ENCODE results near the gene NINJ2. TPM values are rescaled to one million over a fixed set of nuclear protein-coding genes. Genes with fewer than 3 reads are reported as not detected.

Gene NINJ2
- total and polyA plus RNA-seq, 3 donors from 2014 or later, result 9.2 to 17.3 (median 11.2) TPM

DNA sequence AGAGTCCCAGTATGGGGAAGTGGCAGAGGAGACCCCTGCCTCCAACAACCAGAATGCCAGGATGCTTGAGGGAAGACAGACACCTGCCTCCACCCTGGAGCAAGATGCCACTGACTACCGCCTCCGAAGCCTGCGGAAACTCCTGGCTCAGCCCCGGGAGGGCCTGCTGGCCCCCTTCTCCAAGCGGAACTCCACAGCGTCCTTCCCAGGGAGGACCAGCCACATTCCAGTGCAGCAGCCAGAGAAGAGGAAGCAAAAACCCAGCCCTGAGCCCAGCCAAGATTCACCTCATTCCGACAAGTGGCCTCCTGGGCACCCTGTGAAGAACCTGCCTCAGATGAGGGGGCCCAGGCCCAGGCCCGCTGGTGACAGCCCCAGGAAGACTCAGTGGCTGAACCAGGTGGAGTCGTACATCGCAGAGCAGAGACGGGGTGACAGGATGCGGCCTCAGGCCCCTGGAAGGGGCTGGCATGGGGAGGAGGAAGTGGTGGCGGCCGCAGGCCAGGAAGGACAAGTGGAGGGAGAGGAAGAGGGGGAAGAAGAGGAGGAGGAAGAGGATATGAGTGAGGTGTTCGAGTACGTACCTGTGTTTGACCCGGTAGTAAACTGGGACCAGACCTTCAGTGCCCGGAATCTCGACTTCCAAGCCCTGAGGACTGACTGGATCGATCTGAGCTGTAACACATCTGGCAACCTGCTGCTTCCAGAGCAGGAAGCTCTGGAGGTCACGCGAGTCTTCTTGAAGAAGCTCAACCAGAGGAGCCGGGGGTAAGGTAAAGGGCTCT lies 109.8 kb downstream of the NINJ2 start:
- TF ChIP-seq POLR2A (IDR thresholded peaks at IDR 0.05), result no peak
- TF ChIP-seq, protein P1, sequence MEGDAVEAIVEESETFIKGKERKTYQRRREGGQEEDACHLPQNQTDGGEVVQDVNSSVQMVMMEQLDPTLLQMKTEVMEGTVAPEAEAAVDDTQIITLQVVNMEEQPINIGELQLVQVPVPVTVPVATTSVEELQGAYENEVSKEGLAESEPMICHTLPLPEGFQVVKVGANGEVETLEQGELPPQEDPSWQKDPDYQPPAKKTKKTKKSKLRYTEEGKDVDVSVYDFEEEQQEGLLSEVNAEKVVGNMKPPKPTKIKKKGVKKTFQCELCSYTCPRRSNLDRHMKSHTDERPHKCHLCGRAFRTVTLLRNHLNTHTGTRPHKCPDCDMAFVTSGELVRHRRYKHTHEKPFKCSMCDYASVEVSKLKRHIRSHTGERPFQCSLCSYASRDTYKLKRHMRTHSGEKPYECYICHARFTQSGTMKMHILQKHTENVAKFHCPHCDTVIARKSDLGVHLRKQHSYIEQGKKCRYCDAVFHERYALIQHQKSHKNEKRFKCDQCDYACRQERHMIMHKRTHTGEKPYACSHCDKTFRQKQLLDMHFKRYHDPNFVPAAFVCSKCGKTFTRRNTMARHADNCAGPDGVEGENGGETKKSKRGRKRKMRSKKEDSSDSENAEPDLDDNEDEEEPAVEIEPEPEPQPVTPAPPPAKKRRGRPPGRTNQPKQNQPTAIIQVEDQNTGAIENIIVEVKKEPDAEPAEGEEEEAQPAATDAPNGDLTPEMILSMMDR (IDR thresholded peaks at IDR 0.05), result no peak
- DNase-seq, result no peak

DNA sequence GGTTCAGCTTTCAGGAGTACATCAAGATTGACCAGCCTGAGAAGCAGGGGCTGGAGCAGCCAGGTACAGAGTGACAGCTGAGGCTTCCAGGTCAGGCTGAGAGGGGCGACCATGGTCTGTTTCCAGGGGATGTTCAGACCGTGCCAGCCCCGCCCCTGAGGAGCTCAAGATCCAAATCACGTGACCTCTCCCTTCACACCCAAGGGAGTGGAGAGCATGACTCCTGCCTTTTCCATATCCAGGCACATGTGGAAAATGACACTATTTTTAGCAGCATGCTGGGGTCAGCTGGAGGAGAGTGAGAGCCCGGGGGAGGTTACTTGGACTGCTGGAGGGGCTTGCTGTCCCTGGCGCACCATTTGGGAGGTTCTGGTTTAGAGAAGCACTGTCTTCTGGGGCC lies 110.8 kb downstream of the NINJ2 start:
- 30 to 52% methylated on average over 2 to 6 of the region's 6 CpGs for WGBS, 2 donors
- intact Hi-C loops (cut with DNase I; ENCODE audit: low total_unique reads), result no loop called here
- Histone ChIP-seq H3K9me3 (no peaks in the 10 kb centered on the region), H3K4me1 (peaks cover 7% of the 10 kb centered on the region), H3K4me3 (no peak overlapping the region), H3K27ac (no peak overlapping the region), H3K36me3 (ENCODE audit: low read depth, missing control alignments) (no peaks in the 10 kb centered on the region), H3K27me3 (no peaks in the 10 kb centered on the region)
- TF ChIP-seq POLR2A (IDR thresholded peaks at IDR 0.05), result no peak
- TF ChIP-seq, protein P1 (IDR thresholded peaks at IDR 0.05), result no peak
- peak; percentile 25 for DNase-seq

More for the DNA sequence above, 109.8 kb downstream of the NINJ2 start:
- intact Hi-C loops (cut with DNase I; ENCODE audit: low total_unique reads), result no loop called here
- Histone ChIP-seq H3K4me3 (no peak overlapping the region), H3K36me3 (ENCODE audit: low read depth, missing control alignments) (no peaks in the 10 kb centered on the region), H3K4me1 (peaks cover 5% of the 10 kb centered on the region), H3K27ac (no peak overlapping the region), H3K27me3 (no peaks in the 10 kb centered on the region), H3K9me3 (no peaks in the 10 kb centered on the region)
- 81% methylated on average over 18 to 23 of the region's 23 CpGs for WGBS, 2 donors

GRCh38 chr12:550473-551260 lies 112.6 kb downstream of the NINJ2 start:
- Histone ChIP-seq H3K4me3 (no peak overlapping the region), H3K27ac (no peak overlapping the region), H3K36me3 (ENCODE audit: low read depth, missing control alignments) (no peaks in the 10 kb centered on the region), H3K9me3 (no peaks in the 10 kb centered on the region), H3K27me3 (no peaks in the 10 kb centered on the region), H3K4me1 (peaks cover 17% of the 10 kb centered on the region)
- no peak for DNase-seq
- TF ChIP-seq, protein P1 (IDR thresholded peaks at IDR 0.05), result no peak
- TF ChIP-seq POLR2A (IDR thresholded peaks at IDR 0.05), result no peak
- 90 to 96% methylated on average over 10 to 18 of the region's 18 CpGs for WGBS, 2 donors
- intact Hi-C loops (cut with DNase I; ENCODE audit: low total_unique reads), result no loop called here

- H3K27ac ChIP-seq, result no peak overlapping the region
- H3K4me3 ChIP-seq, result no peak overlapping the region
- TF ChIP-seq POLR2A (IDR thresholded peaks at IDR 0.05), result no peak
- TF ChIP-seq, protein P1 (IDR thresholded peaks at IDR 0.05), result no peak
- intact Hi-C loops (cut with DNase I; ENCODE audit: low total_unique reads), result loop anchor here (5.0 kb wide), 1 partner anchor 97 kb away; no protein-coding TSS in a partner anchor
- WGBS, 2 donors, result 91 to 94% methylated on average over 20 to 29 of the region's 29 CpGs
- no peaks in the 10 kb centered on the region for H3K36me3 ChIP-seq (ENCODE audit: low read depth, missing control alignments)
- no peak for DNase-seq
- H3K27me3 ChIP-seq, result no peaks in the 10 kb centered on the region
- H3K9me3 ChIP-seq, result no peaks in the 10 kb centered on the region
- H3K4me1 ChIP-seq, result peaks cover 17% of the 10 kb centered on the region
Measured at GRCh38 chr12:549476-550082, 113.7 kb downstream of the NINJ2 start.
